Upper lobe of left lung (tissue), 6 donors: Measurements from ENCODE around the gene KRT85. TPM values are rescaled to one million over a fixed set of nuclear protein-coding genes. Genes with fewer than 3 reads are reported as not detected.

ENCODE experiments used
- ATAC-seq, 2 donors: fragments of 200-7000 bp; cut with Tn5 transposase; one replicate each; pipeline ENCODE4 v1.9.1; 2022; ENCODE audit warnings: mild to moderate bottlenecking in 2 of 2, moderate library complexity in 2 of 2; ENCODE audit not compliant: low FRiP score in 2 of 2
- DNase-seq, 2 donors: peaks; one replicate each; pipeline ENCODE4 v3.0.0-alpha.2; 2019 to 2020
- H3K27ac ChIP-seq, 4 donors: fragments of 200-600 bp; sonication (generic); one replicate each; pipeline ENCODE4 v1.5.1; 2016 to 2019
- H3K27me3 ChIP-seq, 4 donors: fragments of 200-600 bp; sonication (generic); one replicate each; pipeline ENCODE4 v1.5.1; 2017 to 2019
- H3K36me3 ChIP-seq, 4 donors: fragments of 200-600 bp; sonication (generic); one replicate each; pipeline ENCODE4 v1.5.1; 2016 to 2019
- H3K4me1 ChIP-seq, 4 donors: fragments of 200-600 bp; sonication (generic); one replicate each; pipeline ENCODE4 v1.5.1; 2018 to 2019
- H3K4me3 ChIP-seq, 4 donors: fragments of 200-600 bp; sonication (generic); one replicate each; pipeline ENCODE4 v1.5.1; 2017 to 2019; ENCODE audit warnings: mild to moderate bottlenecking in 2 of 4, moderate library complexity in 1 of 4
- H3K9me3 ChIP-seq, 4 donors: fragments of 200-600 bp; sonication (generic); one replicate each; pipeline ENCODE4 v1.5.1; 2018 to 2019
- EP300 ChIP-seq, 4 donors: sonication (generic); formaldehyde crosslinking; IDR thresholded peaks; one replicate each; pipeline ENCODE4 v1.5.1; 2017; ENCODE audit warnings: antibody characterized with exemption in 4 of 4, control low read depth in 2 of 4
- POLR2A ChIP-seq, 4 donors: fragments of 450-650 bp; IDR thresholded peaks; one replicate each; pipeline ENCODE4 v1.5.1; 2016 to 2017; ENCODE audit warnings: antibody characterized with exemption in 4 of 4, mild to moderate bottlenecking in 2 of 4
- POLR2AphosphoS5 ChIP-seq, 2 donors: sonication (generic); formaldehyde crosslinking; IDR thresholded peaks; one replicate each; pipeline ENCODE4 v1.5.1; 2017; ENCODE audit warnings: antibody characterized with exemption in 2 of 2
- WGBS, 2 donors: methylation state at CpG; one replicate each; pipeline ENCODE4 v1.1.5; 2017 to 2018; 5-methylcytosine and 5-hydroxymethylcytosine counted together
- total RNA-seq, 6 donors: library from RNA; depleted of rRNA in 4 of 6; stranded (reverse); fragments of >200 nt in 4 of 6; gene quantifications; one replicate each; pipeline versions ENCODE4 v1.1.0 to v1.2.1, GENCODE V29; 2016 to 2021
- TF ChIP-seq, protein P1 (sequence below), 6 experiments: fragments of 450-650 bp in 4 of 6; fragments of 200-600 bp in 2 of 6; sonication (generic) in 2 of 6; IDR thresholded peaks; one replicate each; pipeline ENCODE4 v1.5.1; 2016 to 2019; ENCODE audit warnings: antibody characterized with exemption in 6 of 6
- donor health status: DM: no; HTN: no; CAD: no; lungs with moderate emphysema.
- donor health status: DM: no; HTN: yes; CAD: no; lungs with severe emphysema.

KRT85 gene
- total RNA-seq, 6 donors from 2014 or later, result not detected

DNA sequence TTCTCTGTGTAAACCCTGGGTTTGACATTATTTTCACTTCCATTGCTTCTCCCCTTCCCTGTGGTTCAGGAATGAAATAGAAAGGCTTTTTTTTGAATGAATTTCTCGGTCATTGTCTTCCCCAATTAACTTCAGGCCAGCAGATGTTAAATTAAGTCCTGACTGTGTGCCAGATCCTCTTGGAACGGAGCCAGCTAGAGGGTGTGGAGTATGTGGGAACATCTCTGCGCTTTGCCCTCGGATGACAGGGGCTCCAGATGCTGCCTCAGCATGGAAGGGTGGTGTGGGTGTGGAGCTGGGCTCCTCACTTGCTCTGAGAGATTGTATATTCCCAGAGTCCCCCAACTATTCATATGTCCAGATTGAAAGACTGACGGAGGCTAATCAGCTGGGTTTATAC, 13.1 kb downstream of the KRT85 start:
- ATAC-seq (no peak), DNase-seq (no peak)
- no peak for TF ChIP-seq POLR2AphosphoS5 (IDR thresholded peaks at IDR 0.05)
- no peak for TF ChIP-seq POLR2A (IDR thresholded peaks at IDR 0.05)
- TF ChIP-seq EP300 (IDR thresholded peaks at IDR 0.05), result no peak
- TF ChIP-seq, protein P1, sequence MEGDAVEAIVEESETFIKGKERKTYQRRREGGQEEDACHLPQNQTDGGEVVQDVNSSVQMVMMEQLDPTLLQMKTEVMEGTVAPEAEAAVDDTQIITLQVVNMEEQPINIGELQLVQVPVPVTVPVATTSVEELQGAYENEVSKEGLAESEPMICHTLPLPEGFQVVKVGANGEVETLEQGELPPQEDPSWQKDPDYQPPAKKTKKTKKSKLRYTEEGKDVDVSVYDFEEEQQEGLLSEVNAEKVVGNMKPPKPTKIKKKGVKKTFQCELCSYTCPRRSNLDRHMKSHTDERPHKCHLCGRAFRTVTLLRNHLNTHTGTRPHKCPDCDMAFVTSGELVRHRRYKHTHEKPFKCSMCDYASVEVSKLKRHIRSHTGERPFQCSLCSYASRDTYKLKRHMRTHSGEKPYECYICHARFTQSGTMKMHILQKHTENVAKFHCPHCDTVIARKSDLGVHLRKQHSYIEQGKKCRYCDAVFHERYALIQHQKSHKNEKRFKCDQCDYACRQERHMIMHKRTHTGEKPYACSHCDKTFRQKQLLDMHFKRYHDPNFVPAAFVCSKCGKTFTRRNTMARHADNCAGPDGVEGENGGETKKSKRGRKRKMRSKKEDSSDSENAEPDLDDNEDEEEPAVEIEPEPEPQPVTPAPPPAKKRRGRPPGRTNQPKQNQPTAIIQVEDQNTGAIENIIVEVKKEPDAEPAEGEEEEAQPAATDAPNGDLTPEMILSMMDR (IDR thresholded peaks at IDR 0.05), result no peak
- peaks cover 0 to 10% (median 6%) of the 10 kb centered on the region in 4 donors for H3K4me1 ChIP-seq
- no peak overlapping the region for H3K4me3 ChIP-seq
- no peaks in the 10 kb centered on the region for H3K27me3 ChIP-seq
- H3K9me3 ChIP-seq, result no peaks in the 10 kb centered on the region
- H3K36me3 ChIP-seq, result no peaks in the 10 kb centered on the region
- H3K27ac ChIP-seq, result no peak overlapping the region
- 34 to 40% methylated on average over 5 of the region's 5 CpGs for WGBS, 2 donors

DNA sequence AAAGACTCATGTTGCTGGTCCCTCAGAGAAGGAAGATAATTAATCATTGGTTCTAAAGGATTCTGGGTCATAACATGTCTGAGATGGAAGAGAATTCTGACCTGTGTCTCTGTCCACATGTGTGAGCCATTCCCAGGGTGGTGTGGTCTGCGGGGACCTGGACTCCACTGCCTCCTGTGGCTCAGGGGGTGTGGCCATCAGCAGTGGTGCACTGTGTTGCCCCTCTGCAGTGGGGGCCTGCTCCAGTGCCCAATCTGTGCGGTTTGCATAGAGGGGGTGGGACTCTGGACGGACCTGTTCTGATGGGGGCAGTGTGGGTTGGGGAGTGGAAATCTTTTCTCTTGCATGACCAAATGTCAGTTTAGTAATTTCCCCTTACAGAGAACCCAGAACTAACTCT, 13.5 kb downstream of the KRT85 start:
- TF ChIP-seq POLR2AphosphoS5 (IDR thresholded peaks at IDR 0.05) (no peak), POLR2A (IDR thresholded peaks at IDR 0.05) (no peak), EP300 (IDR thresholded peaks at IDR 0.05) (no peak)
- TF ChIP-seq, protein P1 (IDR thresholded peaks at IDR 0.05), result no peak
- DNase-seq, result no peak
- Histone ChIP-seq H3K4me1 (peaks cover 0 to 10% (median 6%) of the 10 kb centered on the region in 4 donors), H3K27me3 (no peaks in the 10 kb centered on the region), H3K27ac (no peak overlapping the region), H3K9me3 (no peaks in the 10 kb centered on the region), H3K36me3 (no peaks in the 10 kb centered on the region), H3K4me3 (no peak overlapping the region)
- WGBS, 2 donors, result 61 to 80% methylated on average over 1 to 3 of the region's 3 CpGs
- ATAC-seq, result no peak

DNA sequence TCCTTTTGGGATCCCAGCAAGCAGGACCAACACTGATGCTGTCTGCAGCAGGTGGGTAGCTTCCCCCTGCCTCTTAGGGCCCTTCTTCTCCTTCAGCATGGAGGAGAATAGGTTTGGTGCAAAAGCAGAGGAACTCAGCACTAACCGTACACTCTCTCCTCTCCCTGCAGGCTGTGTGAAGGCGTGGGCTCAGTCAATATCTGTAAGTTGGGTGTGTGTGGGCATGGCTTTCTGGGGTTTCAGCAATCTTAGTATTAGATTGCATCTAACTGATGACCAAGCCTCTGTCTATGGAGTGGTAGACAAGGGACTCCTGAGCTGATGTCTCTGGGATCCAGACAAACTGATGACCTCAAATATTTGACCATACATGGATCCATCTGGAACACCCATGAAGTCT, 14.3 kb downstream of the KRT85 start:
- DNase-seq (no peak), ATAC-seq (no peak)
- Histone ChIP-seq H3K36me3 (no peaks in the 10 kb centered on the region), H3K4me1 (peaks cover 0 to 10% (median 6%) of the 10 kb centered on the region in 4 donors), H3K27ac (no peak overlapping the region), H3K9me3 (no peaks in the 10 kb centered on the region), H3K4me3 (no peak overlapping the region), H3K27me3 (no peaks in the 10 kb centered on the region)
- TF ChIP-seq POLR2A (IDR thresholded peaks at IDR 0.05) (no peak), EP300 (IDR thresholded peaks at IDR 0.05) (no peak), POLR2AphosphoS5 (IDR thresholded peaks at IDR 0.05) (no peak)
- TF ChIP-seq, protein P1 (IDR thresholded peaks at IDR 0.05), result no peak
- 92 to 93% methylated on average over 2 of the region's 2 CpGs for WGBS, 2 donors

DNA sequence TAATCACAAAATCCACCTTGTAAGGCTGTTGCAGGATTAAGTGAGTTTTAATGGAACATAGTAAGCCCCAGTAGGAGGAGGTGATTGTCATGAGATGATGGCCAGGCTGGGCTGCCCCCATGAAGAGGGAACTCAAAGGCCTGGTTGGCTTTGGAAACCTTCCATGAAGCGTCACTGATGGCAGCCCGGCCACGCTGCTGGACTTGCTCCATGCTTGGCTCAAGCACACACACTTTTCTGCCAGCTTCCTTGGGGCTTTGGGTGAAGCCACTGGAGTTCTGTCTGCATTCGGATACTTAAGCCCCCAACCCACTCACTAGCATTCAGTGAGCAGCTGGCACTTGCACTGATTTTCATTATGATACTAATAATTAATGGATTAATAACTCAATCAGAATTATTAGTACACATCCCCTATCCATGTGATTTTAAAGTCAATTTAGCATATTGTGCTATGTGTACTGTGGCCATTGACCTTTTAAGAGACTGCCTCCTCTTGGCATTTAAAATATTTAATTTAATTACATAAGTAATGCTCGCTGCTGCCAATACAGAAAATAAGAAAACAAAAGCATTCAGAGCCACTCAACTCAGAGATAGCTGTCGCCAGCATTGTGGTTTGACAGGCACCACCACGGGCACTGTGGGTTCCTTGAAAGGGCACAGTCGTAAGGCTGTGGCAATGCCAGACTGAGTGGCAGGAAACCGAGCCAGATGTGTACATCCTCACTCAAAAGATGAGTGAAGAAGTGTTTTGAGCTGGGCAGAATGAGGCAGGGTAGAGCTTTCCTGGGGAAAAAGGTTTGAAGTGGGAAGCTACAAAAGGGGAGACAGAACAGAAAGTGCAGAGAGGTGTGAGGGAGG, 15.9 kb downstream of the KRT85 start:
- 25 to 28% methylated on average over 6 to 9 of the region's 9 CpGs for WGBS, 2 donors
- no peaks in the 10 kb centered on the region for H3K9me3 ChIP-seq
- DNase-seq (no peak), ATAC-seq (no peak)
- H3K27me3 ChIP-seq, result no peaks in the 10 kb centered on the region
- H3K27ac ChIP-seq, result no peak overlapping the region
- no peak for TF ChIP-seq POLR2A (IDR thresholded peaks at IDR 0.05)
- no peak for TF ChIP-seq POLR2AphosphoS5 (IDR thresholded peaks at IDR 0.05)
- no peak for TF ChIP-seq EP300 (IDR thresholded peaks at IDR 0.05)
- TF ChIP-seq, protein P1 (IDR thresholded peaks at IDR 0.05), result no peak
- H3K4me3 ChIP-seq, result no peak overlapping the region
- peaks cover 3 to 10% (median 6%) of the 10 kb centered on the region in 4 donors for H3K4me1 ChIP-seq
- H3K36me3 ChIP-seq, result no peaks in the 10 kb centered on the region
